Ascending aorta (tissue), 2 donors: ENCODE results near the gene CLBA1. TPM values are rescaled to one million over a fixed set of nuclear protein-coding genes. Genes with fewer than 3 reads are reported as not detected.
"Not testable (repeated sequence)": the region's sequence is repeated elsewhere in the genome, so short reads cannot be mapped to it uniquely, and the experiment has no call there.

Source experiments
- DNase-seq, 2 donors: peaks; one replicate each; pipeline ENCODE4 v3.0.0-alpha.2; 2019; ENCODE audit warnings: low spot score in 2 of 2
- H3K27ac ChIP-seq, 2 donors: fragments of 200-600 bp; sonication (generic); one replicate each; pipeline ENCODE4 v1.5.1; 2016 to 2017; ENCODE audit warnings: mild to moderate bottlenecking in 1 of 2
- H3K27me3 ChIP-seq: fragments of 200-600 bp; sonication (generic); one replicate; pipeline ENCODE4 v1.5.1; 2017
- H3K36me3 ChIP-seq, 2 donors: fragments of 200-600 bp; sonication (generic); one replicate each; pipeline ENCODE4 v1.5.1; 2016
- H3K4me1 ChIP-seq, 2 donors: fragments of 200-600 bp; sonication (generic); one replicate each; pipeline ENCODE4 v1.5.1; 2016 to 2017; ENCODE audit warnings: mild to moderate bottlenecking in 1 of 2
- H3K4me3 ChIP-seq, 2 donors: fragments of 200-600 bp; sonication (generic); one replicate each; pipeline ENCODE4 v1.5.1; 2016 to 2017; ENCODE audit warnings: mild to moderate bottlenecking in 1 of 2
- H3K9me3 ChIP-seq, 2 donors: fragments of 200-600 bp; sonication (generic); one replicate each; pipeline ENCODE4 v1.5.1; 2016
- CTCF ChIP-seq, 3 experiments: fragments of 200-600 bp in 2 of 3; fragments of 450-650 bp in 1 of 3; sonication (generic) in 2 of 3; IDR thresholded peaks; one replicate each; pipeline ENCODE4 v1.5.1; 2016 to 2019; ENCODE audit warnings: antibody characterized with exemption in 3 of 3, mild to moderate bottlenecking in 1 of 3, moderate library complexity in 1 of 3
- intact Hi-C: fragments of 100-400 bp; cut with DNase I; formaldehyde crosslinking; loops from one replicate; pipeline ENCODE4 v1.15.1; 2023
- total RNA-seq: library from RNA; depleted of rRNA; stranded (reverse); fragments of >200 nt; gene quantifications from one replicate; pipeline ENCODE4 v1.1.0, GENCODE V29; 2016

CLBA1 gene
- total RNA-seq, 1 donor from 2014 or later: 18.1 TPM

DNA sequence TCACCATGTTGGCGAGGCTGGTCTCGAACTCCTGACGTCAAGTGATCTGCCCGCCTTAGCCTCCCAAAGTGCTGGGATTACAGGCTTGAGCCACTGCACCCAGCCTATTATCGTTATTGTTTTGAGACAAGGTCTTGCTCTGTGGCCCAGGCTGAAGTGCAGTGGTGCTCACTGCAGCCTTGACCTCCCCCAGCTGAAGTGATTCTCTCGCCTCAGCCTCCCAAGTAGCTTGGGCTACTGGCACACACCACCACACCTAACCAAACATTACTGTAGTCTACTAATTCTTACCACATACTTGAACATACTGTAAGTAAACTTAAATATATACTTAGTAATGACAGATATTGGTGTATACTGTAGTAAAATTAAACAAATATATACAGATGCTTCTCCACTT lies 39.8 kb downstream of the CLBA1 start:
- no peaks in the 10 kb centered on the region for H3K36me3 ChIP-seq
- H3K4me1 ChIP-seq: peaks cover 5 to 12% of the 10 kb centered on the region in 2 donors
- no peak overlapping the region for H3K27ac ChIP-seq
- H3K9me3 ChIP-seq: no peaks in the 10 kb centered on the region
- H3K4me3 ChIP-seq: no peak overlapping the region
- no peaks in the 10 kb centered on the region for H3K27me3 ChIP-seq
- intact Hi-C loops: loop anchor here (10.0 kb wide), 1 partner anchor 459 kb away; the partner anchor contains the start of gene CRIP1
- no peak for DNase-seq
- no peak for TF ChIP-seq CTCF (IDR thresholded peaks at IDR 0.05)

DNA sequence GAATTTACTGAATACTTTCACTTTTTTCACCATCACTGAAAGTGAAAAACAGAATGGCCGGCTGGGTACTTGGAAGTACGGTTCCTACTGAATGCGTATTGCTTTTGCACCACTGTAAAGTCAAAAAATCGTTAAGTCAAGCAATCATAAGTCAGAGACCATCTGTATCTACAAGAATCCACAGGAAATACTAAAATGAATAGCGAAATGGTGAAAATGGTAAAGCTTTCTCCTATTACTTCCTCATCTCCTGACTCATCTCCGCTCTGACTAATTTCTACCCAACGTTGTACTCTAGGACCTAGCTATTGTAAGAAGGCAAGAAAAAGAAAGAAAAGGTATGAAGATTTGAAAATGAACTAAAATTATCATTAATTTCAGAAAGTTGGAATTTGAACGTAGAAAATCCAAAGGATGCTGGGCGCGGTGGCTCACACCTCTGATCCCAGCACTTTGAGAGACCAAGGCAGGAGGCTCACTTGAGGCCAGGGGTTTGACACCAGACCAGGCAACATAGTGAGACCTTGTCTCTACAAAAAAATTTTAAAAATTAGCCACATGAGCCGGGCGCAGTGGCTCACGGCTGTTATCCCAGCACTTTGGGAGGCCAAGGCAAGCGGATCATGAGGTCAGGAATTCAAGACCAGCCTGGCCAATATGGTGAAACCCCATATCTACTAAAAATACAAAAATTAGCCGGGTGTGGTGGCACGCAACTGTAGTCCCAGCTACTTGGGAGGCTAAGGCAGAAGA lies 40.6 kb downstream of the CLBA1 start:
- no peak for DNase-seq
- Histone ChIP-seq H3K4me1 (peaks cover 5 to 12% of the 10 kb centered on the region in 2 donors), H3K27me3 (no peaks in the 10 kb centered on the region), H3K36me3 (no peaks in the 10 kb centered on the region), H3K9me3 (no peaks in the 10 kb centered on the region), H3K4me3 (no peak overlapping the region), H3K27ac (no peak overlapping the region)
- intact Hi-C loops: loop anchor here (10.0 kb wide), 1 partner anchor 459 kb away; the partner anchor contains the start of gene CRIP1
- TF ChIP-seq CTCF (IDR thresholded peaks at IDR 0.05): no peak

GRCh38 chr14:105026802-105027563 lies 41.4 kb downstream of the CLBA1 start:
- peaks cover 0 to 6% of the 10 kb centered on the region in 2 donors for H3K4me1 ChIP-seq
- no peaks in the 10 kb centered on the region for H3K36me3 ChIP-seq
- H3K9me3 ChIP-seq: no peaks in the 10 kb centered on the region
- no peak for DNase-seq
- TF ChIP-seq CTCF (IDR thresholded peaks at IDR 0.05): no peak
- H3K4me3 ChIP-seq: no peak overlapping the region
- H3K27me3 ChIP-seq: no peaks in the 10 kb centered on the region
- intact Hi-C loops: loop anchor here (10.0 kb wide), 1 partner anchor 458 kb away; the partner anchor contains the start of gene CRIP1
- no peak overlapping the region for H3K27ac ChIP-seq

DNA sequence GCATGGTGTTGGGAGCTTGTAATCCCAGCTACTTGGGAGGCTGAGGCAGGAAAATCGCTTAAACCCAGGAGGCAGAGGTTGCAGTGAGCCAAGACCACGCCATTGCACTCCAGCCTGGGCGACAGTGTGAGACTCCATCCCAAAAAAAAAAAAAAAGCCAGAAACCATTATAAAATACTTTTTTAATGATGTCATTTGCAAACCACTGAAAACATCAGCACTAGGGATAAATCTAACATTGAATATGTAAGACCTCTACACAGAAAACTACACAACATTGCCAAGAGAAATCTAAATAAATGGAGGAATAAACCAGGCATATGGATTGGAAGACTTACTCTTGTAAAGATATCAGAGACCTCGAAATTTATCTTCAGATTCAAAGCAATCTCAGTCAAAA lies 42.1 kb downstream of the CLBA1 start:
- not testable (repeated sequence) for H3K9me3 ChIP-seq, H3K36me3 ChIP-seq, H3K27me3 ChIP-seq, H3K4me1 ChIP-seq, H3K27ac ChIP-seq, DNase-seq, H3K4me3 ChIP-seq
- intact Hi-C loops: loop anchor here (10.0 kb wide), 1 partner anchor 457 kb away; the partner anchor contains the start of gene CRIP1

GRCh38 chr14:105028251-105028927 lies 42.8 kb downstream of the CLBA1 start:
- intact Hi-C loops: loop anchor here (10.0 kb wide), 1 partner anchor 456 kb away; the partner anchor contains the start of gene CRIP1
- Histone ChIP-seq H3K9me3 (no peaks in the 10 kb centered on the region), H3K27me3 (no peaks in the 10 kb centered on the region), H3K4me1 (peaks cover 0 to 6% of the 10 kb centered on the region in 2 donors), H3K27ac (no peak overlapping the region), H3K36me3 (no peaks in the 10 kb centered on the region), H3K4me3 (no peak overlapping the region)
- no peak for TF ChIP-seq CTCF (IDR thresholded peaks at IDR 0.05)
- no peak for DNase-seq
